ENCODE measurements around the gene PAFAH1B2.
"Not testable (repeated sequence)": the region's sequence is repeated elsewhere in the genome, so short reads cannot be mapped to it uniquely, and the experiment has no call there.

PAFAH1B2 gene

DNA sequence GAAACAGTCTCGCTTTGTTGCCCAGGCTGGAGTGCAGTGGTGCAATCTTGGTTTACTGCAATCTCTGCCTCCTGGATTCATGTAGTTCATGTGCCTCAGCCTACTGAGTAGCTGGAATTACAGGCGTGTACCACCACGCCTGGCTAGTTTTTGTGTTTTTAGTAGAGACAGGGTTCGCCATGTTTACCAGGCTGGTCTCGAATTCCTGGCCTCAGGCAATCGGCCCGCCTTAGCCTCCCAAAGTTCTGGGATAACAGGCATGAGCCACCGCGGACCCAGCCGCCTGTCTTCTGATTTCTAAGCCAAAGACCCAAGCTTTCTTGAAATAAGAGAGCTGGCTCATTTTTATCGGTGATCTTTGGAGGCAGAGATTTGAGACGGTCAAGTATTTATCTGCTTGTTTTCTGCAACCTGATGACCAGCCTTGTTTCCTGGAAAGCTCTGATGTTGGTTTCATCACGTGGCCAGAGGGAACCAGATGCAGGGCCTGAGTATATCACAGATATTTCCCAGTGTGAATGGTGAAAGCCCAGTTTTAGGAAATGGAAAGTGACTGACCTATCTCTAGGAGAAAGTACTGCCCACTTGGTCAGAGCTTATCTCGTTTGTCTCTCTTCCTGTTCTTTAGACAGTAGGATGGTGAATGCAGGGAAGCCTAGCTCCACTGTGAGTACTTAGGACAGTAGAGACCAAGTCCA, 28.8 kb downstream of the PAFAH1B2 start:
- FAIRE-seq (no peak), DNase-seq (ENCODE audit: low spot score) (no peak)

GRCh38 chr11:117175104-117175503, 31.0 kb downstream of the PAFAH1B2 start:
- no peak for FAIRE-seq
- no peak for DNase-seq (ENCODE audit: low spot score)

- DNase-seq (ENCODE audit: low spot score), result no peak
- FAIRE-seq, result no peak
These were observed 31.7 kb downstream of the PAFAH1B2 start for GRCh38 chr11:117175781-117176180.

DNA sequence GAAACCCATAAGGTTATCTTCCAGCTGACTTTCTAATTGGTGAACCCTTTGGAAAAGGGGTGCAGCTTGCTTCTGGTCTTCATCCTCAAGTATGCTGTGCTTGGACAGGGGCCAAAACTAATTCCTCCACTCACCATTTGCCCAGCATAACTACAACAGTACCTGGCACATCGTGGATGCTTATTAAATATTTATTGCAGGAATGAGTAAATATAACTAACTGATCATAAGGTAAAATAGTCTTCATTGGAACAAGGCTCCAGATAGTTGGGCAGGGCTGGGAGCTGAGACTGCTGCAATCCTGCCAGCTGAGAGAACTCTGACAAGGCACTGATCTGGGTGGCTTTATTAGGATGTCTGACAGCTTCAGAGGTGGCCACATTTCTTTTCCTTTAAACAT, 32.1 kb downstream of the PAFAH1B2 start:
- FAIRE-seq, result no peak

DNA sequence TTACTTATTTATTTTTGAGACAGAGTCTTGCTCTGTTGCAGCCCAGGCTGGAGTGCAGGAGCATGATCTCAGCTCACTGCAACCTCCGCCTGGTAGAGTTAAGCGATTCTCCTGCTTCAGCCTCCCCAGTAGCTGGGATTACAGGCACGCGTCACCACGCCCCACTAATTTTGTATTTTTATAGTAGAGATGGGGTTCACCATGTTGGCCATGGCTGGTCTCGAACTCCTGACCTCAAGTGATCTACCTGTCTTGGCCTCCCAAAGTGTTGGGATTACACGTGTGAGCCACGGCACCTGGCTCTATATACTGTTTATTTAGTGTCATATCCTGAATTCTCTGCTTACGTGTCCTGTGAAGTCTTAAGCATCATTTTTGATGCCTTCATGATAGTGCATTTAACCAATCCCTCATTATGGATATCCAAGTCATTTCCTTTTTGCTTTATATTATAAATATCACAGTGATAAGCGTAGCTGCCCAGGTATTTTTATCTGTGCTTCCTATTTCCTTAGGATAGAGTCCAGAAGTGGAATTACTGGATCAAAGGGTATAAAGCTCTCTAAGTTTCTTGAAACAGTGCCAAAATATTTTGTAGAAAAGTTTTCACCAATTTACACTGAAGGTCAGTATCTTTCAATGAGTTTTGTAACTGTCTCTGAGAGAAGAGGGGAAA, 33.6 kb downstream of the PAFAH1B2 start:
- FAIRE-seq, result no peak
- no peak for DNase-seq (ENCODE audit: low spot score)

More for the DNA sequence above, 32.1 kb downstream of the PAFAH1B2 start:
- DNase-seq (ENCODE audit: low spot score), result no peak

DNA sequence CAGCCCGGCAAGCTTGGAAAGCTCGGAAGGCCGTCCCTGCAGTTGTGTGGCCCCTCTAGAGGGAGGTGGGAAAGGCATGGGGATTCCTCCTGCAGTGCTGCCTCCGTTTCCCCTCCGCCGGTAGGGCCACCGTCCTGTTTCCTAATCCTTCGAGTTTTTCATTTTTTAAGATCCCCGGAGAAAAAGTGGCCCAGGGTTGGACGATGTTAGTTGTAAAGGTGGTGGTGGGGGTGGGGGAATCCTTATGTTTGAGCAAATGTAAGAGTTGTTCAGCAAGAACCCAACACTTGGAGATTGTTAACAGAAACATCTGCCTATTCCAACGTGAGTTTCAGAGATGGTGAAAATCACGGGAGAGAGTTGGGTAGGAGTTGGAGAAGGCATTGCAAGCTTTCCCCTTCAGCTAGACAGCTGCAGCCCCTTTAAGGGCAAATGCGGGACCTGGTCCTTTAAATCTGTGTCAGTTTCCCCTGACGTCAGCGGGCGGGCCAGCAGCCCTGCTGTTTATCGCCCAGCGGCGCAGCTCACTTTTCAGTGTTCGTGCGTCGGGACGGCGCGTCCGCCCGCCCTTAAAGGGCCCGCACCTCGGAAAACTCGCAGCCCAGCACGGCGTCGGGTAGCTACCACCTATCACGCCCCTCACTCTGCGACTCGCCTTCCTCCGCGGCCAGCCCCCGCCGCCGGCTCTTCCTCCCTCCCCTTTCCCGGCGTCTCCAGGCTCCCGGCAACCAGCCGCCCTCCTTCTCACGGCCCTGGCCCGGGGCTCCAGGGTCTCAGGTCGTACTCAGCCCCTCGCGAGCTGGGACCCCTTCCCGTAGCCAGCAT, 34.3 kb downstream of the PAFAH1B2 start, which contains the start of gene SIDT2:
TSS of gene SIDT2 (plus strand) at position 534 of the 825 bp plus-strand sequence. CDS start 521 bp downstream, outside the sequence.
- peak; percentile 59 for DNase-seq (ENCODE audit: low spot score)
- peak; percentile 68 for FAIRE-seq

- DNase-seq (ENCODE audit: low spot score) (no peak), FAIRE-seq (no peak)
These were observed 35.2 kb downstream of the PAFAH1B2 start for GRCh38 chr11:117179048-117179999.

DNA sequence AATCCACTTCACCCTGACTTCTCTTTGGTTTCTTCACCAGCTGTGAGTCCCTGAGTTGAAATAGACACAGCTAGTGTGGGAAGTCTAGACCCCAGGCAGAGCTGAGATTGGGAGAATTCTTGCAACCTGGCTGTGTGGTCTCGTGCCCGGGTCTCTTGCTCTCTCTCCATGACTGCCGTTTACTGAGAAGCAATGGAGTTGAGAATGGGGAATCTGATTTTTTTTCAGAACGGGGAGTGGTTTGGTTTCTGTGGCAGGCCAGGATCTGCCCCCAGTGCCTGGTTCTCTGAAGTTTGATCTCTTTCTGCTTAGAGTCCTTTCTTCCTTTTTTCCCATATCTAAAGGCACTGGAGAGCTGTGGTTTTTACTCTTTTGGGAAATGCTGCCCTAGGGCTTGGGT, 35.9 kb downstream of the PAFAH1B2 start:
- FAIRE-seq (no peak), DNase-seq (ENCODE audit: low spot score) (no peak)

GRCh38 chr11:117180661-117181585, 36.8 kb downstream of the PAFAH1B2 start:
- FAIRE-seq, result no peak
- DNase-seq (ENCODE audit: low spot score), result no peak

DNA sequence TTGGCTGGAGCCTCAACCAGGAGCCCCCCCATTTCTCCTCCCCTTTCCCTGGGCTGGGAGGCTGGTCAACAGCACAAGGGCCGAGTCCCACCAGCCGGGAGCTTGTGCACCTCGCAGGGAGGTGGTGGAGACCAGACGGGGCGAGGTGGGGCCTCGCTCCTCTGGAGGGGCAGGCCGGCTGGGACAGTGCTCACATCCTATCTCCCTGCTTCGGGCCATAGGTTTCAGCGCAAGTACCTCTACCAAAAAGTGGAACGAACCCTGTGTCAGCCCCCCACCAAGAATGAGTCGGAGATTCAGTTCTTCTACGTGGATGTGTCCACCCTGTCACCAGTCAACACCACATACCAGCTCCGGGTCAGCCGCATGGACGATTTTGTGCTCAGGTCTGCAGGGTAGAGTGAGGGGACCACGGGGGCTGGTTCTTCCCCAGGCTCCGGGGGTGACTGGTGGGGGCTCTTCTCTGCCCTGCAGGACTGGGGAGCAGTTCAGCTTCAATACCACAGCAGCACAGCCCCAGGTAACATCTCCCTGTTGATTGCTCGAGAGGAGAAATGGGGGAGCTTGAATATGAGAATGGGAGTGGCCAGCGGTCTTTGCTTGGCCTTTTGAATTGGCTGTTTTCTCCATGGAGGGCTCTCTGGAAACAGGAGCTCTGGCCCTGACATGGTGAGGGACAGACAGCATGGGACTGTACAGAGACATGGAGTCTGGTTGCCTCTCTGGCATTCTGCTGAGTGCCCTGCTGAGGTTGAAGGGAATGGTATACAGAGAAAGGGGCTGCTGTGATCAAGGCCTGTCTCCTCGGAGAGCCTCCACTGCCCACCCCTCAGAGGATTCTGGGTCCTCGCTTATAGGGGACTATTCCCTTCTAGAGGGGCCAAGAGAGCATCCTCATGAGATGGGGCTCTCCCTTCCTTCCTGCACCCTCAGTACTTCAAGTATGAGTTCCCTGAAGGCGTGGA, 37.8 kb downstream of the PAFAH1B2 start:
- FAIRE-seq, result no peak
- DNase-seq (ENCODE audit: low spot score), result no peak

GRCh38 chr11:117182551-117182935, 38.5 kb downstream of the PAFAH1B2 start:
- no peak for FAIRE-seq
- no peak for DNase-seq (ENCODE audit: low spot score)

GRCh38 chr11:117183178-117183577, 39.1 kb downstream of the PAFAH1B2 start:
- FAIRE-seq; DNase-seq (ENCODE audit: low spot score): not testable (repeated sequence)

- FAIRE-seq (no peak), DNase-seq (ENCODE audit: low spot score) (no peak)
These were observed 39.8 kb downstream of the PAFAH1B2 start for GRCh38 chr11:117183724-117184349.

DNA sequence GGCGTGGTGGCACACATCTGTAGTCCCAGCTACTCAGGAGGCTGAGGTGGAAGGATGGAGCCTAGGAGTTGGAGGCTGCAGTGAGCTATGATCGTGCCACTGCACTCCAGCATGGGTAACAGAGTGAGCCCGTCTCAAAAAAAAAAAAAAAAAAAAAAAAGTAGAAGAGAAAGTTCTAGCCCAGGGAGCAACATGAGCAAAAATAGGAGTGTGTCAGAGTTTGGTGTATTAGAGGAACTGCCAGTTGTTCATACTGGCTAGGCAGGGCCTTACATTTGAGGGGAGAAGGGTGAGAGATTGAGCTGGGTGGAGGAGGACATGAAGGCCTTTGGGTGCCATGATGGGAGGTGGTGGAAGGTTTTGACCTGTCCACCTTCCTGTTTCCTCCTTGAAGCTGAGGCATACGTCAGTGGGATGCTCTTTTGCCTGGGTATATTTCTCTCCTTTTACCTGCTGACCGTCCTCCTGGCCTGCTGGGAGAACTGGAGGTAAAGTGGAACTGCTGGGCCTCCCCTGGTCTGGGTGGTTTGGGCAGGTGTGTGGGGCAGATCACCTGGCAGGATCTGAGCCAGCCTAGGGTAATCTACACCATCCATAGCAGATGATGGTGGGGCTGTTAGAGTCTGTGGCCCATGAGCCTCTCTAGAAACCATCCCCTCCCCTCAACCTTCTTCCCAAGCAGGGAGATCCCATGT, 41.8 kb downstream of the PAFAH1B2 start:
- DNase-seq (ENCODE audit: low spot score), result no peak
- no peak for FAIRE-seq

DNA sequence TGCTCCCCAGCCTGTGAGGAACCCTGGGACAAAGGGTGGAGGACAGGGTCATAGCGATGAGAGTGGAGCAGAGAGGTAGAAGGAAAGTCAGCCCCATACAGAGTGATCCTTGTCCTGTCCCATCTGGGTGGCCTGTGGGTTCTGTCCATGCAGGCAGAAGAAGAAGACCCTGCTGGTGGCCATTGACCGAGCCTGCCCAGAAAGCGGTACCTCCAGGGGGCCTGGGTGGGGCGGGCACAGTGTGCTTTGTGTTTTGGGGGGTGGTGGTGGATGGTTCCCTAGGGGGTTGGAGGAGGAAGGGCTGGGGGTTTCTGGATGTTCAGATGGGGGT, 42.3 kb downstream of the PAFAH1B2 start:
- DNase-seq (ENCODE audit: low spot score) (no peak), FAIRE-seq (no peak)

GRCh38 chr11:117187007-117187406, 42.9 kb downstream of the PAFAH1B2 start:
- no peak for FAIRE-seq
- no peak for DNase-seq (ENCODE audit: low spot score)

DNA sequence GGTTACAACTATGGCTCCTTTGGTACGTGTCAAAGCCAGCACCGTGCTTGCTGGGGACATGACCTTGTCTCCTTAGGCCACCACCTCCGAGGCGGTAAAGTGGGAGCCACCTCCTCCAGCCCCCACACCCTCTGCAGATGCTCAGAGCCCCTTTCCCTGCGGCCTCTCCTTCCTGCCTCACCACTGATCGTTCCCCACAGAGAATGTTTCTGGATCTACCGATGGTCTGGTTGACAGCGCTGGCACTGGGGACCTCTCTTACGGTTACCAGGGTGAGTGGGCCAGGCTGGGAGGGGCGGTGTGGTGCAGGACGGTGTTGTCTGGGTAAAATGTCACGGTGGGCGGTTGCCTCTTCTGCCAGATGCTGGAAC, 43.3 kb downstream of the PAFAH1B2 start:
- DNase-seq (ENCODE audit: low spot score) (no peak), FAIRE-seq (no peak)

Data from RCC 7860 (cell line).